GM12872 (cell line): ENCODE results near the gene PEX6.

ENCODE experiments used
- CTCF ChIP-seq: IDR thresholded peaks from 3 replicates; pipeline ENCODE4 v1.5.1; 2011; ENCODE audit warnings: low read depth, mild to moderate bottlenecking, low read length, moderate library complexity; ENCODE audit not compliant: insufficient read depth

Gene PEX6

GRCh38 chr6:42962502-42963178, 16.3 kb downstream of the PEX6 start:
- no peak for TF ChIP-seq CTCF

GRCh38 chr6:42962096-42962495, 16.9 kb downstream of the PEX6 start:
- no peak for TF ChIP-seq CTCF

DNA sequence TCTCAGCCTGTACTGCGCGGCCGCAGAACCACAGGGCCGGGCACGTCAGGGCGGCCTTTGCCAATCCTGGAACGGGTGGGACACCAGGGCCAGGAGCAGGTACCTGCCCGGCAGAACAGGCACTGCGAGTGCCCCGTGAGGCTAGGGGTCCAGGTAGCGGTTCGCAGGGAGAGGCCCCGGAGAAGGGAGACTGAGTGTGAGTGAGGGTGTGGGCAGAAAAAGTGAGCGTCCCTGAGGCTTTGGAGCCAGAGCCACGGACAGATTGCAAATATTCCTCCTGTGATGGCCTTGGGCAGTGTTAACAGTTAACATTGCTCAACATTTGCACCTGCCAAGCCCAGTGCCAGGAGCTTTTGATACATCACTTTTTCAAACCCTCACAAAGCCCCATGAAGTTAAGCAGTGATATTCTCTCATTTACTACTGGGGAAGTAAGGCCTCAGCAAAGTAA, 17.9 kb downstream of the PEX6 start:
- no peak for TF ChIP-seq CTCF

GRCh38 chr6:42960243-42961019, 18.6 kb downstream of the PEX6 start, which contains the start of gene GNMT:
Gene GNMT (plus strand): TSS chr6:42960754. CDS start chr6:42960768, 14 bp downstream.
- no peak for TF ChIP-seq CTCF

GRCh38 chr6:42959917-42960242, 19.1 kb downstream of the PEX6 start:
- no peak for TF ChIP-seq CTCF

DNA sequence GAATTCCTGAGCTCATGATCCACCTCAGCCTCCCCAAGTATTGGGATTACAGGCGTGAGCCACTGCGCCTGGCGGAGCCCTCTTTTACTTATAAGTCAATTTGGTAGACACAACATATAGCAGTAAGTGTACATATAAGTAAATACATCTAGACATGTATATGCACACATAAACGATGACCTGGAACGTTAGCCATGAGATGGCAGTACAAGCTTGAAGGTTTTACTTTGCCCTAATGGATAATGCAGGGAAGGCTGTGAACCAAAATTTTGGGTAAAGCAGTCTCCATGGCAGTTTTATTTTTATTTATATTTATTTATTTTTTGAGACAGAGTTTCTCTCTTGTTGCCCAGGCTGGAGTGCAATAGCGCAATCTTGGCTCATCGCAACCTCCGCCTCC, 20.9 kb downstream of the PEX6 start:
- no peak for TF ChIP-seq CTCF

- TF ChIP-seq CTCF, result no peak
Observed at GRCh38 chr6:42952389-42952788, 26.6 kb downstream of the PEX6 start.
